LNCAP (cell line): ENCODE data around the gene CNTN4.

ENCODE experiments used
- TF ChIP-seq, protein P1 (sequence below): fragments of 450-650 bp; IDR thresholded peaks from 2 replicates; pipeline ENCODE4 v1.5.1; 2017; ENCODE audit warnings: mild to moderate bottlenecking

Gene CNTN4

DNA sequence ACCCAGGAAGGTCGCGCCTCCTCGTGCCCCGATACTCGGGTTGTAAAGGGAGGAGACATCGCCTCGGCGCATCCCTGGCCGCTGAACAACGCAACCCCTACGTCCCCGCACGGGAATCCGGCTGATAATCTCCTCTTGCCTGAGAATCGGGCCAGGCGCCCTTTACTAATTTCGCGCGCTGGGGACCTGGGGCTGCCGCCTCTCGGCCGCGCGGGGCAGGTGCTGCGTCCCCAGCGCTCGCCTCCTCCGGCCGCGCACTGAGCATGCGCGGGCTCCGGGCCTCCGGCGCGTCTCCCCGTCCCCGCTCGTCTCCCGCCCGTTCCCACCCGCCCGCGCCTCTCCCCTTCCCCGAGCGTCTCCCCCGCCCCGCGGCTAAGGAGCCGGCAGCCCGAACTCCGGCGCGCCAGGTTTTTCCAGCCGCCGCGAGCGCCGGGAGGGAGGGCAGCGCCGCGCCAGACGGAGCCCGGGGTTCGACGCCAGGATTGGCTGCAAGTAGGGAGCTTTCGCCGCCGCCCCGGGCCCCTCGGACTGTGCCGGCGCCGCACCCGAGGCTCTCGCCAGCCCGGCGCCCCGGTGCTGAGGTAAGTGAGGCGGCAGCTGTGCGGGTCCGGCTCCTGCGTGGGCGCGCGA is at the start of gene CNTN4:
CNTN4 (plus strand) TSS at position 469 of the 630 bp plus-strand sequence.
- TF ChIP-seq, protein P1, sequence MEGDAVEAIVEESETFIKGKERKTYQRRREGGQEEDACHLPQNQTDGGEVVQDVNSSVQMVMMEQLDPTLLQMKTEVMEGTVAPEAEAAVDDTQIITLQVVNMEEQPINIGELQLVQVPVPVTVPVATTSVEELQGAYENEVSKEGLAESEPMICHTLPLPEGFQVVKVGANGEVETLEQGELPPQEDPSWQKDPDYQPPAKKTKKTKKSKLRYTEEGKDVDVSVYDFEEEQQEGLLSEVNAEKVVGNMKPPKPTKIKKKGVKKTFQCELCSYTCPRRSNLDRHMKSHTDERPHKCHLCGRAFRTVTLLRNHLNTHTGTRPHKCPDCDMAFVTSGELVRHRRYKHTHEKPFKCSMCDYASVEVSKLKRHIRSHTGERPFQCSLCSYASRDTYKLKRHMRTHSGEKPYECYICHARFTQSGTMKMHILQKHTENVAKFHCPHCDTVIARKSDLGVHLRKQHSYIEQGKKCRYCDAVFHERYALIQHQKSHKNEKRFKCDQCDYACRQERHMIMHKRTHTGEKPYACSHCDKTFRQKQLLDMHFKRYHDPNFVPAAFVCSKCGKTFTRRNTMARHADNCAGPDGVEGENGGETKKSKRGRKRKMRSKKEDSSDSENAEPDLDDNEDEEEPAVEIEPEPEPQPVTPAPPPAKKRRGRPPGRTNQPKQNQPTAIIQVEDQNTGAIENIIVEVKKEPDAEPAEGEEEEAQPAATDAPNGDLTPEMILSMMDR = no peak

DNA sequence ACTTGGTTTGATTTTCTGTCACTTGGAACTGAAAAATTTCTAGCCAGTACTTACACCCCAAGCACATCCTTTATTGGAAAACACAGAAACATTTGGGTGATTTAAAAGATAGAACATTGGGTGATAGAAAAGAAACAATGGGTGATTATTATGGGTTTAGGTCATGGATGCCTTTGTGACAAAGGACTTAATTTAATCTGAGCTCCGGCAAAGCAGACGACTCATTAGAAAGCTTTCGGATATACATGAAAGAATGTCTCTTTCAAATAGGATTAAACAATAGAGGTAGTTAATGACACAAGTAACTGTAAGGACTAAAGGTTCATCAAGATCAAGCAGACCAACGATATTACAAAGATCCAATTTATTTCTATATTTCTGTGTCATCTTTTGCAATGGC is 37.3 kb upstream of the CNTN4 start:
- TF ChIP-seq, protein P1 = no peak

DNA sequence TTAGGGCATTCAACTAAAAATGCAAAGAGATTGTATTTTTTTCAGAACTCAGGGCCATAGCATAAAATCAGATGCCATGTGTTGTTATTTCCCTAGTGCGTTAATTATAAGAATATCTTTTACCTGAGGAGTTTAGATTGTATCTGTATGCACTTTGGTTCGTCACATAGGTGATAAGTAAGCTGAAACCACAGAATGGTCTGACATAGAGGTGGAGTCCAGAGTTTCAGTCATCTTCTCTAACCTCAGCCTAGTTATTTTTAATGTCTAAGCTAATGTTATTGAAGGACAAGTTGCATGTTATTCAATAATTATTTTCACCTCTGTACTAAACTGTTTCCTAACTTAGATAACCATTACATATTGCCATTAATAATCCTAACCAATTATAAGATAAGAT is 27.1 kb upstream of the CNTN4 start:
- TF ChIP-seq, protein P1 = no peak

GRCh38 chr3:2078821-2079220 is 19.8 kb upstream of the CNTN4 start:
- TF ChIP-seq, protein P1 = no peak

DNA sequence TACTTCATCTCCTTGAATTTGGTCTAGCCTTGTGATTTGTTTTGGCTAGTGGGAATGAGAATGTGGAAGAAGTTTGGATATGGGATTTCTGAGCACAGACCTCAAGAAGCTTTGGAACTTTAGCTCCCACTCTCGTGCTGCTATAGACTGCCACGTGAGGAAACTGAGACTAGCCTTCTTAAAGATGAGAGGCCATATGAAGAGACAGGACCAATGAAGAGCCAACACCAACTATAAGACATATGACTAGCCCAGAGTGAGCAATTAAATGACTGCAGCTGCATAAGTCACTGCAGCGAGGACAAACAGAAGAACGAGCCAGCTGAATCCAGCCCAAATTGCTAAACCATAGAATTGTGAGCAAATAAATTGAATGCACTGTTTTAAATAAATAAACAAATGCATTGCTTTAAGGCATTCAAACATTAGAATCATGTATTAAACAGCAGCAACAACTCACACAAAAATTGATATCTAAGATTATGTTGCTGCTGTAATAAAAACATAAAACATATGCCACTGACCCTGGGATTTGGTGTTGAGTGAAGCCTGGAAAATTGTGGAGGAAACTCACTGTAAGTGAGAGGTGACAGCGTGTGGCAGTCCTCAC is 15.7 kb upstream of the CNTN4 start:
- TF ChIP-seq, protein P1 = no peak

- TF ChIP-seq, protein P1 = no peak
Measured at GRCh38 chr3:2090095-2090911, 8.4 kb upstream of the CNTN4 start.

GRCh38 chr3:2092758-2093157 is 5.9 kb upstream of the CNTN4 start:
- TF ChIP-seq, protein P1 = no peak
